ENCODE results near the gene PRPF18.

PRPF18 gene

GRCh38 chr10:13563481-13564445 is 23.0 kb upstream of the PRPF18 start:
- TF ChIP-seq CTCF (IDR thresholded peaks at IDR 0.05; ENCODE audit: insufficient read depth, low read depth, low read length, missing control alignments) = no peak
- DNase-seq (ENCODE audit: low read depth) = no peak
- no peak overlapping the region for H3K4me3 ChIP-seq (ENCODE audit: low read depth, low read length)

- no peak overlapping the region for H3K4me3 ChIP-seq (ENCODE audit: low read depth, low read length)
- no peak for DNase-seq (ENCODE audit: low read depth)
- TF ChIP-seq CTCF (IDR thresholded peaks at IDR 0.05; ENCODE audit: insufficient read depth, low read depth, low read length, missing control alignments) = no peak
Measured at GRCh38 chr10:13564576-13564975, 22.2 kb upstream of the PRPF18 start.

- DNase-seq (ENCODE audit: low read depth) = no peak
- TF ChIP-seq CTCF (IDR thresholded peaks at IDR 0.05; ENCODE audit: insufficient read depth, low read depth, low read length, missing control alignments) = no peak
- H3K4me3 ChIP-seq (ENCODE audit: low read depth, low read length) = no peak overlapping the region
Measured at GRCh38 chr10:13567030-13567429, 19.7 kb upstream of the PRPF18 start.

GRCh38 chr10:13571541-13571940 is 15.2 kb upstream of the PRPF18 start:
- TF ChIP-seq CTCF (IDR thresholded peaks at IDR 0.05; ENCODE audit: insufficient read depth, low read depth, low read length, missing control alignments) = no peak
- DNase-seq (ENCODE audit: low read depth) = no peak
- no peak overlapping the region for H3K4me3 ChIP-seq (ENCODE audit: low read depth, low read length)

- no peak for DNase-seq (ENCODE audit: low read depth)
- H3K4me3 ChIP-seq (ENCODE audit: low read depth, low read length) = no peak overlapping the region; the same call in 1 of the 2 replicates
Measured at GRCh38 chr10:13573960-13574359, 12.8 kb upstream of the PRPF18 start.

GRCh38 chr10:13585195-13585751 is 1.5 kb upstream of the PRPF18 start:
- no peak for TF ChIP-seq CTCF (IDR thresholded peaks at IDR 0.05; ENCODE audit: insufficient read depth, low read depth, low read length, missing control alignments)
- no peak for DNase-seq (ENCODE audit: low read depth)
- no peak overlapping the region for H3K4me3 ChIP-seq (ENCODE audit: low read depth, low read length)

More at GRCh38 chr10:13573960-13574359, 12.8 kb upstream of the PRPF18 start:
- TF ChIP-seq CTCF (IDR thresholded peaks at IDR 0.05; ENCODE audit: insufficient read depth, low read depth, low read length, missing control alignments) = no peak
